Lower leg skin (tissue), 4 donors: ENCODE measurements around the gene PNLDC1. TPM values are rescaled to one million over a fixed set of nuclear protein-coding genes. Genes with fewer than 3 reads are reported as not detected.

Source experiments
- DNase-seq, 2 donors: peaks; one replicate each; pipeline ENCODE4 v3.0.0-alpha.2; 2019; ENCODE audit warnings: low spot score in 2 of 2
- H3K4me3 ChIP-seq: fragments of 200-600 bp; sonication (generic); 2 replicates; pipeline ENCODE4 v1.5.1; 2017; ENCODE audit warnings: mild to moderate bottlenecking, low read depth; ENCODE audit not compliant: poor library complexity, severe bottlenecking
- CTCF ChIP-seq, 3 donors: fragments of 450-650 bp; IDR thresholded peaks; one replicate each; pipeline ENCODE4 v1.5.1; 2016; ENCODE audit warnings: antibody characterized with exemption in 3 of 3, mild to moderate bottlenecking in 3 of 3, moderate library complexity in 2 of 3
- POLR2A ChIP-seq, 2 donors: fragments of 450-650 bp; IDR thresholded peaks; one replicate each; pipeline ENCODE4 v1.6.1; 2016 to 2017; ENCODE audit warnings: antibody characterized with exemption in 2 of 2, mild to moderate bottlenecking in 1 of 2, moderate library complexity in 1 of 2
- WGBS, 2 donors: methylation state at CpG; one replicate each; pipeline ENCODE4 v1.1.5; 2018; 5-methylcytosine and 5-hydroxymethylcytosine counted together
- intact Hi-C: fragments of 100-400 bp; cut with DNase I; formaldehyde crosslinking; loops from one replicate; pipeline ENCODE4 v1.15.0; 2023; ENCODE audit warnings: low total_unique reads
- total RNA-seq, 4 donors: library from RNA; depleted of rRNA; stranded (reverse); fragments of >200 nt; gene quantifications; one replicate each; pipeline ENCODE4 v1.1.0, GENCODE V29; 2016

Gene PNLDC1
- total RNA-seq, 4 donors from 2014 or later: 0.51 to 2.5 (median 1.0) TPM

DNA sequence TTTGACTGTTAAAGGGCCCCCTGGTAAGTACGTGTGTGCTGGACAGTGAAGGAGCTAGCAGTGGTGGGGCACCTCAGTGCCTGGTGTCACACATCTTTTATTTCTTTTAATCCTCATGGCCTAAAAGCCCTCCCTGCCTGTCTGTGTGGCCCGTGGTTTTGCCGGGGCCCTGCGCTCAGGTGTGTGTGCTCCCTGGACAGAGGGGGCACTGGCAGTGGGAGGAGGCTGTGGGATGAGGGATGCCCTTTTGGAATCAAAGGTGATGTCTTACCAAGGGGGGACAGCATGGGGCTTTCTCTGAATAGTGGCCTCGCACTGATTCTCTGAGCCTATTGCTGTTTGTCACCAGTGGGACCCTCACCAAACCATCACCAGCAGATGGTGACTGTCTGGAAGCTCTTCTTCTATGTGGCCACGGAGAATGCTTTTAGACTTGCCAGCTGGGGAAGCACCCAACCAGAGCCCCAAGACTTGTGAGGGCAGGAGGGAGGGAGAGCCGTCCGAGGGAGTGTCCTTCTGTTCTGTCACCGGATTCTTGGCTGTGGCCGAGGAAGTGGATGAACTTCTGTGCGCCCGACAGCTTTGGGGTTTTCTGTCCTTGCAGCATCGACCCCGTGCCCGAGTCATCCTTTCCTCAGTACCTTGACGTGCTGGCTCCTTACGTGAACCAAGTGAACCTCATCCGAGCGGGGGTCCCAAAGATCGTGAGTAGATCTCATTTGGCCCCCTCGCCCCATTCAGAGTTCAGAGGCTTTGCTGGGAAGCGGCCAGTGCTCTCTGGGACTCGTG lies 18.1 kb downstream of the PNLDC1 start:
- 89 to 94% methylated on average over 23 of the region's 23 CpGs for WGBS, 2 donors
- DNase-seq: no peak
- TF ChIP-seq POLR2A (IDR thresholded peaks at IDR 0.05) (no peak), CTCF (IDR thresholded peaks at IDR 0.05) (no peak)
- intact Hi-C loops: no loop called here
- no peak overlapping the region for H3K4me3 ChIP-seq

DNA sequence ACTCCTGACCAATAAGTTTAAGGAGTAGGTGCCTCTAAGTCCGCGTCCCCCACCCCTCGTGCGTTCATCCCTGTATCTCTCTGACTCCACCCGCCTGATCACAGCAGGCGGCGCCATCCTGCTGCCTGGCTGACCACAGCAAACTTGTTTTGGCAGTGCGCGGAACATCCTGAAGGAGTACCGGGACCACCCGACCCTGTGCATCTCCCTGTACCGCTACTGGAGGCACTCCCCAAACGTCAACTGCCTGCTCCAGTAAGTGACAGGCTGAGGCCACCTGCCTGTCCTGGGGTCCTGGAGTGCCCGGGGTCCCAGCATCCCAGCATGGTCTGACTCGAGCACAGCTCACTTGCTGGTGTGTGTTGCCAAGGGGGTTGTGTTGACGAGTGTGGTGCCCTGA lies 19.0 kb downstream of the PNLDC1 start:
- intact Hi-C loops: no loop called here
- WGBS, 2 donors: 83 to 91% methylated on average over 16 of the region's 16 CpGs
- no peak overlapping the region for H3K4me3 ChIP-seq
- DNase-seq: no peak
- TF ChIP-seq POLR2A (IDR thresholded peaks at IDR 0.05): no peak
- TF ChIP-seq CTCF (IDR thresholded peaks at IDR 0.05): no peak

GRCh38 chr6:159819932-159820640 lies 20.0 kb downstream of the PNLDC1 start:
- DNase-seq: no peak
- H3K4me3 ChIP-seq: no peak overlapping the region
- intact Hi-C loops: no loop called here
- WGBS, 2 donors: 63 to 65% methylated on average over 28 of the region's 28 CpGs
- no peak for TF ChIP-seq POLR2A (IDR thresholded peaks at IDR 0.05)
- TF ChIP-seq CTCF (IDR thresholded peaks at IDR 0.05): no peak

GRCh38 chr6:159821122-159821521 lies 21.0 kb downstream of the PNLDC1 start:
- no peak overlapping the region for H3K4me3 ChIP-seq
- TF ChIP-seq CTCF (IDR thresholded peaks at IDR 0.05) (no peak), POLR2A (IDR thresholded peaks at IDR 0.05) (no peak)
- WGBS, 2 donors: 82 to 84% methylated on average over 11 of the region's 11 CpGs
- DNase-seq: no peak
- intact Hi-C loops: no loop called here

DNA sequence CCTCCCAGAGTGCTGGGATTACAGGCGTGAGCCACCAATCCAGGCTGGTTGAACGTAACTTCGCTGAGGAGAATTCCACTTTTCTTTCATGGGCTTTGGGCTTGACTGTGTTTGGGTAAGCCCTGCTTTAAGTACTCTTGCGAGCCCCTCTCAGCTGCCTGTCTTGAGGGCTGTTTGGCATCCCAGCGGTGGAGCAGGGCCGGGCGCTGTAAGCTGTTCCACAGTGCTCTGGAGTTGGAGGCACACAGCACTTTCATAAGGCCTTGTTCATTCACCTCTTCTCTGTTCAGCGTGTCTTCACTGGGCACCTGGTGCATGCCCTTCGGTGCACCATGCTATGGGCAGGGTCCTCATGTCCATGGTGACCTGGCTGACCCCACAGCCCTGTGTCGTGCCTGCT lies 21.6 kb downstream of the PNLDC1 start:
- TF ChIP-seq POLR2A (IDR thresholded peaks at IDR 0.05): no peak
- TF ChIP-seq CTCF (IDR thresholded peaks at IDR 0.05): no peak
- intact Hi-C loops: no loop called here
- 89 to 90% methylated on average over 10 of the region's 10 CpGs for WGBS, 2 donors
- no peak for DNase-seq
- no peak overlapping the region for H3K4me3 ChIP-seq
